RWPE2 (cell line): ENCODE measurements around the gene PKNOX2.

Source experiments
- ATAC-seq: fragments of 200-7000 bp; cut with Tn5 transposase; 3 replicates; pipeline ENCODE4 v1.9.1; 2021; ENCODE audit warnings: low read depth
- DNase-seq: peaks from one replicate; pipeline ENCODE4 v3.0.0-alpha.2; 2020; ENCODE audit warnings: low spot score
- H3K27ac ChIP-seq: fragments of 450-650 bp; 2 replicates; pipeline ENCODE4 v1.5.1; 2017; ENCODE audit warnings: mild to moderate bottlenecking; ENCODE audit not compliant: poor library complexity, severe bottlenecking
- H3K27me3 ChIP-seq: fragments of 250-450 bp; sonication (Bioruptor Pico); 2 replicates; pipeline ENCODE4 v1.5.1; 2021; ENCODE audit warnings: mild to moderate bottlenecking, moderate library complexity; ENCODE audit not compliant: insufficient read depth, poor library complexity, severe bottlenecking
- H3K36me3 ChIP-seq: fragments of 250-450 bp; sonication (Bioruptor Pico); 2 replicates; pipeline ENCODE4 v1.5.1; 2020; ENCODE audit warnings: low read depth, mild to moderate bottlenecking, moderate library complexity
- H3K4me1 ChIP-seq: fragments of 250-450 bp; sonication (Bioruptor Pico); 2 replicates; pipeline ENCODE4 v1.5.1; 2021; ENCODE audit warnings: mild to moderate bottlenecking, moderate library complexity; ENCODE audit not compliant: insufficient read depth, poor library complexity, severe bottlenecking
- H3K4me3 ChIP-seq: fragments of 250-450 bp; sonication (Bioruptor Pico); 2 replicates; pipeline ENCODE4 v1.5.1; 2021; ENCODE audit warnings: mild to moderate bottlenecking, moderate library complexity; ENCODE audit not compliant: severe bottlenecking
- H3K9me3 ChIP-seq: fragments of 250-450 bp; sonication (Bioruptor Pico); 2 replicates; pipeline ENCODE4 v1.5.1; 2021; ENCODE audit warnings: mild to moderate bottlenecking, moderate library complexity; ENCODE audit not compliant: severe bottlenecking
- CTCF ChIP-seq: fragments of 450-650 bp; IDR thresholded peaks from one replicate; pipeline ENCODE4 v1.5.1; 2017; ENCODE audit warnings: mild to moderate bottlenecking, moderate library complexity; ENCODE audit not compliant: poor library complexity, severe bottlenecking

PKNOX2 gene

DNA sequence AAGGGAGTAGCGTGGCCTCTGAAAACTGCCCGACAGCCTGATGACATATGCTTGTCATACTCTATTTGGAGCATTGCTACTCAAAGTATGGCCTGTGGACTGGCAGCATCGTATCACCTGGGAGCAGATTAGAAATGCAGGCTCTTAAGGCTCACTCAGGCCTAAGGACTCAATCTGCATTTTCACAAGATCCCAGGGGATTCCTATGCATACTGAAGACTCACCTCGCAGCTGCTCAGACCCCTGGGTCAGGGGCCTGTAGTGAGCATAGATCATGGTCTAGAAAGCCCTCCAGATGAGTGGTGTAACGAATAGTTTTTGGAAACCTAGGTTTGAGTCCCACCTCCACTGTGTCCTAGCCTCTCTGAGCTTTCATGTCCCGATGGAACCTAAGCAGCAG is 205.3 kb downstream of the PKNOX2 start:
- DNase-seq (no peak), ATAC-seq (no peak)
- no peak for TF ChIP-seq CTCF
- Histone ChIP-seq H3K4me3 (no peak overlapping the region), H3K9me3 (no peaks in the 10 kb centered on the region), H3K4me1 (no peaks in the 10 kb centered on the region), H3K27ac (no peak overlapping the region), H3K36me3 (no peaks in the 10 kb centered on the region), H3K27me3 (peaks cover 3% of the 10 kb centered on the region)

GRCh38 chr11:125370561-125371389 is 206.2 kb downstream of the PKNOX2 start:
- peaks cover 3% of the 10 kb centered on the region for H3K27me3 ChIP-seq
- H3K36me3 ChIP-seq: no peaks in the 10 kb centered on the region
- H3K27ac ChIP-seq: no peak overlapping the region
- DNase-seq: no peak
- no peak overlapping the region for H3K4me3 ChIP-seq
- no peak for ATAC-seq
- no peaks in the 10 kb centered on the region for H3K9me3 ChIP-seq
- no peaks in the 10 kb centered on the region for H3K4me1 ChIP-seq
- TF ChIP-seq CTCF: no peak

- DNase-seq: no peak
- no peaks in the 10 kb centered on the region for H3K4me1 ChIP-seq
- no peak for TF ChIP-seq CTCF
These were observed 206.9 kb downstream of the PKNOX2 start for GRCh38 chr11:125371431-125371935.

GRCh38 chr11:125372088-125372487 is 207.5 kb downstream of the PKNOX2 start:
- no peak for TF ChIP-seq CTCF
- H3K27me3 ChIP-seq: peaks cover 3% of the 10 kb centered on the region
- no peaks in the 10 kb centered on the region for H3K4me1 ChIP-seq
- DNase-seq (no peak), ATAC-seq (no peak)
- H3K9me3 ChIP-seq: no peaks in the 10 kb centered on the region
- H3K4me3 ChIP-seq: no peak overlapping the region
- H3K36me3 ChIP-seq: no peaks in the 10 kb centered on the region
- H3K27ac ChIP-seq: no peak overlapping the region

More at GRCh38 chr11:125371431-125371935, 206.9 kb downstream of the PKNOX2 start:
- H3K36me3 ChIP-seq: no peaks in the 10 kb centered on the region
- no peaks in the 10 kb centered on the region for H3K9me3 ChIP-seq
- H3K27ac ChIP-seq: no peak overlapping the region
- no peak overlapping the region for H3K4me3 ChIP-seq
- 0 out of 3 replicates have a peak, but pooled peaks have one; percentile 20 for ATAC-seq
- H3K27me3 ChIP-seq: peaks cover 3% of the 10 kb centered on the region

GRCh38 chr11:125372911-125373310 is 208.4 kb downstream of the PKNOX2 start:
- ATAC-seq: no peak
- peaks cover 3% of the 10 kb centered on the region for H3K27me3 ChIP-seq
- no peak for TF ChIP-seq CTCF

More at GRCh38 chr11:125372911-125373310, 208.4 kb downstream of the PKNOX2 start:
- Histone ChIP-seq H3K36me3 (no peaks in the 10 kb centered on the region), H3K4me1 (no peaks in the 10 kb centered on the region), H3K4me3 (no peak overlapping the region), H3K9me3 (no peaks in the 10 kb centered on the region), H3K27ac (no peak overlapping the region)
- DNase-seq: no peak
